ENCODE data around the gene OCEL1. TPM values are rescaled to one million over a fixed set of nuclear protein-coding genes. Genes with fewer than 3 reads are reported as not detected.

OCEL1 gene
- total RNA-seq, 2 experiments from 2014 or later: 20.4 to 22.9 TPM

- CTCF ChIA-PET: interaction anchor here (0.6 to 2.5 kb wide), 8 partner anchors 9 to 168 kb away, joined by 3 to 13 read pairs (median 3); partner anchors contain the start of genes BABAM1 and OCEL1
Observed at GRCh38 chr19:17235300-17235970, 9.4 kb downstream of the OCEL1 start.

GRCh38 chr19:17235971-17236777, 10.1 kb downstream of the OCEL1 start:
- CTCF ChIA-PET: interaction anchor here (1.1 to 2.5 kb wide), 9 partner anchors 10 to 169 kb away, joined by 3 to 13 read pairs (median 3); partner anchors contain the start of genes BABAM1, OCEL1 and USE1
- POLR2A ChIA-PET: interaction anchor here (0.7 to 3.6 kb wide), 4 partner anchors 10 to 31 kb away, joined by 3 to 19 read pairs (median 9); partner anchors contain the start of genes BABAM1, OCEL1 and USE1

More at GRCh38 chr19:17235300-17235970, 9.4 kb downstream of the OCEL1 start:
- POLR2A ChIA-PET: interaction anchor here (0.7 to 3.6 kb wide), 4 partner anchors 9 to 32 kb away, joined by 3 to 19 read pairs (median 9); partner anchors contain the start of genes BABAM1, OCEL1 and USE1

- CTCF ChIA-PET: interaction anchor here (1.2 to 1.6 kb wide), 2 partner anchors 22 to 46 kb away, joined by 3 read pairs; partner anchors contain the start of gene USE1
- POLR2A ChIA-PET: interaction anchor here (3.6 kb wide), 1 partner anchor 10 kb away, joined by 19 read pairs; the partner anchor contains the start of gene OCEL1
Observed at GRCh38 chr19:17236811-17237543, 11.0 kb downstream of the OCEL1 start.

- POLR2A ChIA-PET: interaction anchor here (3.6 kb wide), 1 partner anchor 11 kb away, joined by 19 read pairs; the partner anchor contains the start of gene OCEL1
- CTCF ChIA-PET: interaction anchor here (1.6 kb wide), 1 partner anchor 23 kb away, joined by 3 read pairs; the partner anchor contains the start of gene USE1
Observed at GRCh38 chr19:17237747-17238706, 12.0 kb downstream of the OCEL1 start.

- ChIA-PET POLR2A (no interaction called here), CTCF (no interaction called here)
Observed at GRCh38 chr19:17240062-17240752, 14.2 kb downstream of the OCEL1 start.

- CTCF ChIA-PET: interaction anchor here (1.7 kb wide), 1 partner anchor 19 kb away, joined by 5 read pairs; no protein-coding TSS in a partner anchor
- POLR2A ChIA-PET: no interaction called here
Observed at GRCh38 chr19:17240826-17241399, 14.9 kb downstream of the OCEL1 start.

GRCh38 chr19:17242431-17243208, 16.6 kb downstream of the OCEL1 start:
- ChIA-PET POLR2A (no interaction called here), CTCF (interaction anchor here (1.2 to 1.7 kb wide), 2 partner anchors 18 to 176 kb away, joined by 3 to 5 read pairs; no protein-coding TSS in a partner anchor)

- ChIA-PET POLR2A (no interaction called here), CTCF (interaction anchor here (0.7 to 1.2 kb wide), 2 partner anchors 17 to 176 kb away, joined by 3 to 5 read pairs; no protein-coding TSS in a partner anchor)
Observed at GRCh38 chr19:17243211-17243829, 17.3 kb downstream of the OCEL1 start.

- ChIA-PET CTCF (interaction anchor here (0.7 to 1.2 kb wide), 2 partner anchors 16 to 177 kb away, joined by 3 to 5 read pairs; no protein-coding TSS in a partner anchor), POLR2A (no interaction called here)
Observed at GRCh38 chr19:17243830-17244617, 18.0 kb downstream of the OCEL1 start.

- ChIA-PET POLR2A (no interaction called here), CTCF (no interaction called here)
Observed at GRCh38 chr19:17244618-17245534, 18.9 kb downstream of the OCEL1 start.

- ChIA-PET POLR2A (no interaction called here), CTCF (no interaction called here)
Observed at GRCh38 chr19:17245535-17245984, 19.5 kb downstream of the OCEL1 start, which contains the start of gene NR2F6. NR2F6 (minus strand) TSS chr19:17245919; CDS start chr19:17245220, 699 bp downstream.

- ChIA-PET CTCF (no interaction called here), POLR2A (no interaction called here)
Observed at GRCh38 chr19:17246681-17247425, 20.8 kb downstream of the OCEL1 start.

Data from activated CD8-positive, alpha-beta memory T cell treated with anti-CD3 and anti-CD28 coated beads for 36 hours (primary cell).